Measurements from ENCODE around the gene SCNN1G.

SCNN1G gene

GRCh38 chr16:23182679-23183542 lies at the start of gene SCNN1G:
Gene SCNN1G, plus strand, starts transcription at chr16:23182745. Its CDS starts 3,527 bp downstream, at chr16:23186272.
- Histone ChIP-seq H3K9ac (ENCODE audit: low read depth, low read length) (no peak within 1 kb of the TSS), H3K36me3 (ENCODE audit: insufficient read depth, low read length) (no peaks in the 10 kb centered on the region), H3K4me2 (ENCODE audit: insufficient read depth, low read length) (no peak within 1 kb of the TSS), H3K9me3 (ENCODE audit: insufficient read depth, low read length, severe bottlenecking) (no peaks in the 10 kb centered on the region), H3K27ac (ENCODE audit: low read length) (no peak within 1 kb of the TSS), H3K4me1 (ENCODE audit: insufficient read depth, low read length) (no peaks in the 10 kb centered on the region), H3K79me2 (ENCODE audit: insufficient read depth, low read length) (no peaks in the 10 kb centered on the region), H3K27me3 (ENCODE audit: insufficient read depth, low read length, poor library complexity) (peaks cover 7% of the 10 kb centered on the region), H2AFZ (ENCODE audit: low read depth, low read length) (no peak within 1 kb of the TSS), H4K20me1 (ENCODE audit: insufficient read depth, low read length) (no peaks in the 10 kb centered on the region), H3K4me3 (ENCODE audit: low read depth in 1 of 2, low read length in 2 of 2) (no peak within 1 kb of the TSS)
- TF ChIP-seq CTCF (IDR thresholded peaks at IDR 0.05; ENCODE audit: borderline replicate concordance, extremely low read depth, low read length, poor library complexity, severe bottlenecking) (no peak), EZH2 (IDR thresholded peaks at IDR 0.05; ENCODE audit: borderline replicate concordance, low read depth, low read length, severe bottlenecking) (no peak)
- ATAC-seq (ENCODE audit: insufficient read depth, low read depth) = no peak
- DNase-seq = no peak

- peaks cover 62% of the 10 kb centered on the region; the same call in 1 of the 2 replicates for H4K20me1 ChIP-seq (ENCODE audit: insufficient read depth, low read length)
- no peaks in the 10 kb centered on the region for H3K27me3 ChIP-seq (ENCODE audit: insufficient read depth, low read length, poor library complexity)
- H3K9me3 ChIP-seq (ENCODE audit: insufficient read depth, low read length, severe bottlenecking) = no peaks in the 10 kb centered on the region
- no peak for DNase-seq
- H3K9ac ChIP-seq (ENCODE audit: low read depth, low read length) = no peak overlapping the region
- no peak overlapping the region for H3K27ac ChIP-seq (ENCODE audit: low read length)
- no peak overlapping the region for H3K4me2 ChIP-seq (ENCODE audit: insufficient read depth, low read length)
- TF ChIP-seq EZH2 (IDR thresholded peaks at IDR 0.05; ENCODE audit: borderline replicate concordance, low read depth, low read length, severe bottlenecking) (no peak), CTCF (IDR thresholded peaks at IDR 0.05; ENCODE audit: borderline replicate concordance, extremely low read depth, low read length, poor library complexity, severe bottlenecking) (no peak)
- H2AFZ ChIP-seq (ENCODE audit: low read depth, low read length) = no peak overlapping the region
- H3K4me3 ChIP-seq (ENCODE audit: low read depth in 1 of 2, low read length in 2 of 2) = no peak overlapping the region
- no peak for ATAC-seq (ENCODE audit: insufficient read depth, low read depth)
- H3K36me3 ChIP-seq (ENCODE audit: insufficient read depth, low read length) = no peaks in the 10 kb centered on the region
- no peaks in the 10 kb centered on the region for H3K4me1 ChIP-seq (ENCODE audit: insufficient read depth, low read length)
- H3K79me2 ChIP-seq (ENCODE audit: insufficient read depth, low read length) = peaks cover 78% of the 10 kb centered on the region
Measured at GRCh38 chr16:23132775-23133463, 49.6 kb upstream of the SCNN1G start.

GRCh38 chr16:23134274-23134673 lies 48.3 kb upstream of the SCNN1G start:
- no peaks in the 10 kb centered on the region for H3K36me3 ChIP-seq (ENCODE audit: insufficient read depth, low read length)
- H3K27me3 ChIP-seq (ENCODE audit: insufficient read depth, low read length, poor library complexity) = no peaks in the 10 kb centered on the region
- H3K4me3 ChIP-seq (ENCODE audit: low read depth in 1 of 2, low read length in 2 of 2) = no peak overlapping the region
- DNase-seq (no peak), ATAC-seq (ENCODE audit: insufficient read depth, low read depth) (no peak)
- H3K4me1 ChIP-seq (ENCODE audit: insufficient read depth, low read length) = no peaks in the 10 kb centered on the region
- TF ChIP-seq CTCF (IDR thresholded peaks at IDR 0.05; ENCODE audit: borderline replicate concordance, extremely low read depth, low read length, poor library complexity, severe bottlenecking) = no peak
- TF ChIP-seq EZH2 (IDR thresholded peaks at IDR 0.05; ENCODE audit: borderline replicate concordance, low read depth, low read length, severe bottlenecking) = no peak
- peaks cover 62% of the 10 kb centered on the region; the same call in 1 of the 2 replicates for H4K20me1 ChIP-seq (ENCODE audit: insufficient read depth, low read length)
- no peak overlapping the region for H2AFZ ChIP-seq (ENCODE audit: low read depth, low read length)
- no peaks in the 10 kb centered on the region for H3K9me3 ChIP-seq (ENCODE audit: insufficient read depth, low read length, severe bottlenecking)
- no peak overlapping the region for H3K27ac ChIP-seq (ENCODE audit: low read length)
- no peak overlapping the region for H3K9ac ChIP-seq (ENCODE audit: low read depth, low read length)
- H3K4me2 ChIP-seq (ENCODE audit: insufficient read depth, low read length) = no peak overlapping the region
- peaks cover 74% of the 10 kb centered on the region for H3K79me2 ChIP-seq (ENCODE audit: insufficient read depth, low read length)
